T-helper 17 cell (primary cell): ENCODE measurements around the gene GARIN6. TPM values are rescaled to one million over a fixed set of nuclear protein-coding genes. Genes with fewer than 3 reads are reported as not detected.
"Not testable (repeated sequence)": the region's sequence is repeated elsewhere in the genome, so short reads cannot be mapped to it uniquely, and the experiment has no call there.

Source experiments
- ATAC-seq: fragments of 150-1000 bp; cut with Tn5 transposase; 2 replicates; pipeline ENCODE4 v1.10.0; 2021; ENCODE audit warnings: mild to moderate bottlenecking, moderate library complexity
- DNase-seq, 3 donors: peaks; one replicate each; pipeline versions ENCODE4 v3.0.0 to v3.0.0-alpha.2; 2020 to 2021
- H3K9me3 ChIP-seq: one replicate; pipeline ENCODE4 v1.7.0; 2013; ENCODE audit warnings: low read length, mild to moderate bottlenecking; ENCODE audit not compliant: control insufficient read depth, poor library complexity, severe bottlenecking
- H3K27ac Mint-ChIP-seq: one replicate; pipeline ENCODE4 v1.8.0; 2022; ENCODE audit warnings: mild to moderate bottlenecking, moderate library complexity, mixed read lengths
- H3K27me3 Mint-ChIP-seq: one replicate; pipeline ENCODE4 v1.8.0; 2022; ENCODE audit warnings: mixed read lengths
- H3K36me3 Mint-ChIP-seq: one replicate; pipeline ENCODE4 v1.8.0; 2022; ENCODE audit warnings: low read depth, mixed read lengths
- H3K4me1 Mint-ChIP-seq: one replicate; pipeline ENCODE4 v1.8.0; 2022; ENCODE audit warnings: mild to moderate bottlenecking, mixed read lengths
- H3K4me3 Mint-ChIP-seq: one replicate; pipeline ENCODE4 v1.8.0; 2022; ENCODE audit warnings: mild to moderate bottlenecking, moderate library complexity, mixed read lengths
- total RNA-seq, 4 donors: library from RNA in 2 of 4; stranded (reverse) in 2 of 4; gene quantifications; one replicate each; pipeline ENCODE4 v1.2.3 and lab custom pipeline; 2022 to 2026

Gene GARIN6
- not detected for total RNA-seq
- 0 reads per million in 2 donors for total RNA-seq (lab: John Stamatoyannopoulos, UW)

DNA sequence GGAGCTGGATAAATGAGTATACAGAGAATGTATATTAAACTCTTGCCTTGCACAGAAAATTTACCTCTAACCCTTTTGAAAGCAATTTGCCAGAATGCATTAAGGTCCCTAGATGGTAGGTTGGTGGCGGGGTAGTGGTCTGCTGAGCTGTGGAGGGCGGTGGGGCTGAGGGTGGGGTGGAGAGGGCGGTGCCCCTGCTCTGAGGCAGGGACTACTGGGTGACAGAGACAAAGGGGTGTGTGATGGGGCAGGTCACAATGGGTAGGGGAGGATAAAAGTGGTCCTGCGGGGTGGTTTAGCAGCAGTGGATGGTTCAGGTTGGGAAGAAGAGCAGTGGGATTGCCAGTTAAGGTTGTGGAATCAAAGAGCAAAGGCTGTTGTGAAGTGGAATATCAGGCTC, at the start of gene GARIN6:
GARIN6 (plus strand) TSS at position 301 of the 400 bp plus-strand sequence. CDS start 422 bp downstream, outside the sequence.
- ATAC-seq (no peak), DNase-seq (no peak)
- Mint-ChIP-seq H3K27ac (no peak within 1 kb of the TSS), H3K27me3 (no peaks in the 10 kb centered on the region), H3K4me1 (no peaks in the 10 kb centered on the region), H3K4me3 (no peak within 1 kb of the TSS), H3K36me3 (no peaks in the 10 kb centered on the region)
- H3K9me3 ChIP-seq = no peaks in the 10 kb centered on the region

DNA sequence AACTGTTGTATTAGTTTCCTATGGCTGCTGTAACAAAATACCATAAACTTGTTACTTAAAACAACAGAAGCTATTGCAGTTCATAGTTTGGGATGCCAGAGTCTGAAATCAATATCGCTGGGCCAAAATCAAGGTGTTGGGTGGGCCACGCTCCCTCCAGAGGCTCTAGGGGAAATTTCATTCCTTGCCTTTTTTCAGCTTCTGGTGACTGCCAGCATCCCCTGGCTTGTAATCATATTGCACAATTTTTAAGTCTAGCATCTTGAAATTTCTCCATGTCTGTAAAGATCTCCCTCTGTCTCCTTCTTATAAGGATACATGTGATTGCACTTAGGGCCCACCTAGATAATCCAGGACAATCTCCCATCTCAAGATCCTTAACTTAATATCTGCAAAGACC, 48.8 kb upstream of the GARIN6 start:
- Mint-ChIP-seq H3K4me3 (no peak overlapping the region), H3K27ac (no peak overlapping the region), H3K4me1 (no peaks in the 10 kb centered on the region), H3K36me3 (no peaks in the 10 kb centered on the region), H3K27me3 (no peaks in the 10 kb centered on the region)
- H3K9me3 ChIP-seq = no peaks in the 10 kb centered on the region
- DNase-seq (no peak), ATAC-seq (no peak)

DNA sequence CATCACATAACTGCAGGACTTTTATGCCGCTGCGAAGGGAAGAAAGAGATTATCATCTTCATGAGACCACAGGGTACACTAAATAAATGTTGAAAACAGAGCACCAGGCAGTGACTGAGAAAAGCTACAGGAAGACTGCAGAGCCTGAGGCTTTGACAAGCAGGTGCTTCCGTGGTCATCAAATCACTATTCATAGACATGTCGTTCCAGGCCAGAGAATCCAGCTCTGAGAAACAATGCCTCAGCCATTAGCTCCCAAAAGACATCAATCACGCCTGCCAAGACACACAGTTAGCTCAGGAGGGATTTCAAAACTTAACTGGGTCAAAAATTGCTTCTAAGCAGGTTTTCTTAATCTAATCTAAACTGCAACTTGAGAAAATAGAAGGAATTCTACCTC, 47.2 kb upstream of the GARIN6 start:
- Mint-ChIP-seq H3K36me3 (no peaks in the 10 kb centered on the region), H3K27ac (no peak overlapping the region)

DNA sequence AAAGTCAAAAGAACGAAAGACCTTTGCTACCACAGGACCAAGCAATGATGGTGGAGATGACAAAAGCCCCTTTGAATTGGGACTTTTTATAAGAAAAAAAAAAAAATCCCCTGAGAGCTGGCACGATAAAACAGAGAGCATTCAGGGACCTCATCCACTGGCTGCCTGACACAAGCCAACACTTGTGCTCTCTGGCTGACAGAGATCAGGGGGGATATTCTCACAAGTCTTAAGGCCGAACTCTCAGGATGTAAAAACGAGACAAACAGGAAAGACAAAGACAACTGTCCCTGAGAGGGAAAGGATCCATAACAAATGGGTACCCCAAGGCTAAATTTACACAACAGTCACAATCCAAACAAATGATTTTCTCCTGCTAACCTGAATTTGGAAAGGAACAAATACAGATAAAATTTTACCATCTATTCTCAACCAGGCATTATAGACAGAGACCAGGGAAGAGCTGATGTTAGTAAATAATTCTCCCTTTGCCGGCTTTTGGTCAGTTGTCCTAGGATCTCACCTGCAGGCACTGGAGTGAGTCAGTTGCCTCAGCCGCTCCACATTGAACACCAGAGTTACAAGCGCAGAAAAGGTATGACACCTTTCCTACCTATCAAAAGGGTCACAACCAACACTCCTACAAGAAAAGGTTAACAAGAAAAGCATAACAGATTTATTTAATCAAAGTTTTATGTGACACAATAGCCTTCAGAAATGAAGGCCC, 37.9 kb upstream of the GARIN6 start:
- ATAC-seq = no peak
- Mint-ChIP-seq H3K27ac (no peak overlapping the region), H3K27me3 (no peaks in the 10 kb centered on the region), H3K36me3 (no peaks in the 10 kb centered on the region), H3K4me1 (no peaks in the 10 kb centered on the region), H3K4me3 (no peak overlapping the region)
- no peaks in the 10 kb centered on the region for H3K9me3 ChIP-seq
- no peak for DNase-seq

More for the DNA sequence above, 47.2 kb upstream of the GARIN6 start:
- H3K4me1 Mint-ChIP-seq = no peaks in the 10 kb centered on the region
- DNase-seq (no peak), ATAC-seq (no peak)
- H3K9me3 ChIP-seq = no peaks in the 10 kb centered on the region
- H3K4me3 Mint-ChIP-seq = no peak overlapping the region
- H3K27me3 Mint-ChIP-seq = no peaks in the 10 kb centered on the region

DNA sequence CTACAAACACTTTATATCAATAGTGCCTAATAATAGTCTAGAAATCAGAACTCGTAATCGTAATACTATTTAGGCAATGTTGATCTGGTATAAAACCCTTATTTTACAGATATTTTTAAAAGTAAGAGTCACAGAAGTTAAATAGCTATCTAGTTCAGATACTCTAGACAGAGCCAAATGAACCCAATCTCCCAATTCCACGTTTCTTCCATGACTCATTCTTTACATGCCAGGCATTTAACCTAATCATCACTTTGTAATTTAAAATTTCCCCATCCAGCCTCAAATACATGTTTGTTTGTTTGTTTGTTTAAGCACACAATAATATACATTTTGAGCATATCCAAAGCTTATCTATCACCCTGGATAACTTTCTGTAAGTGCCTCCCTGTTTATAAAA, 36.4 kb upstream of the GARIN6 start:
- H3K27me3 Mint-ChIP-seq = no peaks in the 10 kb centered on the region
- DNase-seq (no peak), ATAC-seq (no peak)
- H3K4me1 Mint-ChIP-seq = no peaks in the 10 kb centered on the region
- no peaks in the 10 kb centered on the region for H3K9me3 ChIP-seq
- no peak overlapping the region for H3K27ac Mint-ChIP-seq
- no peak overlapping the region for H3K4me3 Mint-ChIP-seq
- H3K36me3 Mint-ChIP-seq = no peaks in the 10 kb centered on the region

DNA sequence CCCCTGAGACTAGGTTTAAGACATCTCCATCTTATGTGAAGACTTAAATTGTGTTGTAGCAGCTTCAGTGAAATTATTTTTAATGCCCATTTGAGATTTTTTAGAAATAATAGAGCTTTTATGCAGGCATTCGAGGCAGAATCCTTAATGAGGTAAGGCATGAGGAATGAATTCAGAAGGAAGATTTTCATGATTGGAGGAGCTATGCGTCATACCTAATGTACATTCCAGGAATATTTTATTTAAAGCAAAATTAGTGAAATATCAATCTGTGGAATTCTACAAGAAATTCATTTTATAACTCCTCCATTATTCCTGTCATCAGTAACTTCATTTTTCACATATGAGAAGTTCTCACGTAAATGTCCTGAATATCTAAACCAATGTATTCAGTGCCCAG, 36.0 kb upstream of the GARIN6 start:
- H3K4me3 Mint-ChIP-seq = no peak overlapping the region
- H3K4me1 Mint-ChIP-seq = no peaks in the 10 kb centered on the region
- DNase-seq (no peak), ATAC-seq (no peak)
- no peaks in the 10 kb centered on the region for H3K27me3 Mint-ChIP-seq
- no peaks in the 10 kb centered on the region for H3K9me3 ChIP-seq
- no peaks in the 10 kb centered on the region for H3K36me3 Mint-ChIP-seq
- no peak overlapping the region for H3K27ac Mint-ChIP-seq

DNA sequence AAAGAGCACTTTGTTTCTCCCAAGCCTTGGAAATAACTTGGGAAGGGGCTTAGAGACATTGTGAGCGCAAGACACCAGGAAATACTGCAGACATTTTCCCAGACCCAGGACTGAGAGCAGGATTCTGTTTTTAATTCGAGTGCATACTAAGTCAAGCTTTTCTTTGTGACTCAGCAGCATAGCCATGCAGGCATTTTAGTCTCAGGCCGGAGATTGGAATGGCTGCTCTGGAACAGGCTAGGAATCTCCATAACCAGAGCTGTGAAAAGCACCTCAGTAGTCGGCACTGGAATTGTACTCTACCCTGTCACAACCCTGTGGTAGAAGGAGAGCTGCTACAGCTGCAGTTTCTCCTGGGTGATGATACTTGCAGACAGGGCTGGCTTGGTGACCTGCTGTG, 28.9 kb upstream of the GARIN6 start:
- Mint-ChIP-seq H3K27me3 (no peaks in the 10 kb centered on the region), H3K36me3 (no peaks in the 10 kb centered on the region), H3K4me1 (no peaks in the 10 kb centered on the region), H3K27ac (no peak overlapping the region), H3K4me3 (no peak overlapping the region)
- DNase-seq (no peak), ATAC-seq (no peak)
- H3K9me3 ChIP-seq = no peaks in the 10 kb centered on the region

DNA sequence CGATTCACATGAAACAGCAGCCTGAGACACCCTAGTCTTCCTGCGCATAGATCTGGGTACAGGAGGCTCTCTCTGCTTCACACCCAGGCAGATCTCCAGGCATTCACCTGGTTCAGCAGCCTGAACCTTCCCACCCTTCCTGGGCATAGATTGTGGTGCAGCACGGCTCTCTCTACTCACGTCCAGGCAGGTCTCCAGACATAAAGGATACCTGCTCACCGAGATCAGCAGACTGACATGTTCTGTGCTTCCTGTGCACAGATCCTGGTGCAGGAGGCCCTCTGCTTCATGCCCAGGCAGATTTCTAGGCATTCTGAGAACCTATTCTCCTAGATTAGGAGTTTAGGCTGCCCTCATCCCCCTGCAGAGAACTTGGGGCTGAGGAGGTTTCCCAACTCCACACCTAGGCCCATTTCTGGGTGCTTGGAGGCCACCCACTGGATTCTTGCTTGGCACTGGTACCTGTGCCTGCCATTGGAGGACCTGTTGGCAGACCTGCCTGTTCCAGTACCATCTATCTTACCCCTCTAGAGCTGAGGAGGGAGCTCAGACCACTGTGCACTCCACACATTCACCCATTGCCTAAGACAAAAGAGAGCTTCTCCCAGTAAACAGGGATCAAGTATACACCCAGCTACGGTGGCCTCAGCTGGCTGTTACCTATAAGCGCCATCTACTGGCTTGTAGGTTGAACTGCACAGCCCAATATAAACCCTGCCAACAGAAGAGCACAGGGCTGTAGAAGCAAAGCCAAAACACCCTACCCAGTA, 28.0 kb upstream of the GARIN6 start:
- DNase-seq (no peak), ATAC-seq (no peak)
- H3K9me3 ChIP-seq = no peaks in the 10 kb centered on the region
- Mint-ChIP-seq H3K36me3 (no peaks in the 10 kb centered on the region), H3K4me1 (no peaks in the 10 kb centered on the region), H3K27me3 (no peaks in the 10 kb centered on the region), H3K4me3 (no peak overlapping the region), H3K27ac (no peak overlapping the region)

DNA sequence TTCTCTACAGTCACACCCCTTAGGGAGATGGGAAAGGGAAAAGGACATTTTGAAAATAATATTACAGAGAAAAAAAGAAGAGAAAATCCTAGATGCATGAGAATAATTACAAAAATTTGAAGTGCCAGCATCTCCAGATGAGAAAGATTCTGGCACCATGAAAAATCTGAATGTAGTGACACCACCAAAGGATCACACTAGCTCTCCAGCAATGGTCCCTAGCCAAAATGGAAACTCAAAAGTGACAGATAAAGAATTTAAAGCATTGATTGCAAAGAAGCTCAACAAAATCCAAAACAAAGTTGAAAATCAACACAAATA, 27.4 kb upstream of the GARIN6 start:
- Mint-ChIP-seq H3K36me3 (no peaks in the 10 kb centered on the region), H3K4me3 (no peak overlapping the region), H3K27me3 (no peaks in the 10 kb centered on the region), H3K27ac (no peak overlapping the region), H3K4me1 (no peaks in the 10 kb centered on the region)
- no peaks in the 10 kb centered on the region for H3K9me3 ChIP-seq
- ATAC-seq (no peak), DNase-seq (no peak)

DNA sequence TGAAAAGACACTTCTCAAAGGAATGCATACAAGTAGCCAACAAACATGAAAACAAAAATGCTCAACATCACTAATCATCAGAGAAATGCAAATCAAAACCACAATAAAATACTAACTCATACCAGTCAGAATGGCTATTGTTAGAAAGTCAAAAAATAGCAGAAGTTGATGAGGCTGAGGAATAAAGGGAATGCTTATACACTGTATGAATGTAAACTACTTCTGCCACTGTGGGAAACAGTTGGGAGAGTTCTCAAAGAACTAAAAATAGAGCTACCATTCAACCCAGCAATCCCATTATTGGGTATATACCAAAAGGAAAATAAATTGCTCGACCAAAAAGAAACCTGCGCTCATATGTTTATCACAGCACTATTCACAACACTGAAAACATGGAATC, 23.0 kb upstream of the GARIN6 start:
- ATAC-seq, H3K9me3 ChIP-seq, H3K27ac Mint-ChIP-seq, H3K36me3 Mint-ChIP-seq, DNase-seq, H3K27me3 Mint-ChIP-seq, H3K4me1 Mint-ChIP-seq, H3K4me3 Mint-ChIP-seq: not testable (repeated sequence)

DNA sequence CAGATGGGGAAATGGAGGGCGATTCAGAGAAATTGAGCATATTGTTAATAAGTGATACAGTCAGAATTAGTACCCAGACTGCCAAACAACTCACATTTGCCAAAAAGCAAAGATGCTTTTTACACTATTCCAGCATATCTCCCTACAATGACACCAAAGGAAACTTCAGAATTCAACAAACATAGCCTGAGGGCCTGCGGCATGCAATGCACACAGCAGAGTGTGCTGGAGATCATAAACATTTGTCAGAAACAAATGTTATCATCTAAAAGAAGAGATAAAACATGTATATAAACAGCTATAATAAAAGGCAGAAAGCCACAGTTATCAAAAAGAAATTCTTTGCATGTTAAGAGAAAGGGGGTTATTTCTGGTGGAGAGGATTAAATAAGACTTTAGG, 20.1 kb upstream of the GARIN6 start:
- ATAC-seq (no peak), DNase-seq (no peak)
- no peaks in the 10 kb centered on the region for H3K9me3 ChIP-seq
- H3K4me1 Mint-ChIP-seq = no peaks in the 10 kb centered on the region
- H3K27ac Mint-ChIP-seq = no peak overlapping the region
- H3K4me3 Mint-ChIP-seq = no peak overlapping the region
- H3K27me3 Mint-ChIP-seq = no peaks in the 10 kb centered on the region
- no peaks in the 10 kb centered on the region for H3K36me3 Mint-ChIP-seq

DNA sequence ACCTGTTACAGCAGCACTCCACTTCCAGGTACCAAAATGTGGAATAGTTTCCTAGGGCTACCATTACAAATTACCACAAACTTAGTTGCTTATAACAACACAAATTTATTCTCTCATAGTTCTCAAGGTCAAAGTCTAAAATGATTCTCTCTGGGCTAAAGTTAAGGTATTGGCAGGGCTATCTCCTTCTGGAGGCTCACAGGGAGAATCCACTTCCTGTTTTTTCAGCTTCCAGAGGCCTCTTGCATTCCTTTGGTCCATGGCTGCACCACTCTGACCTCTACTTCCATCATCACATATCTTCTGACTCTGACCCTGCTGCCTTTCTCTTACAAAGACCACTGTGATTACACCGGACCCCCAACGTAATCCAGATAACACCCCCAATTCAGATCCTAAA, 2.9 kb upstream of the GARIN6 start:
- Mint-ChIP-seq H3K27me3 (no peaks in the 10 kb centered on the region), H3K36me3 (no peaks in the 10 kb centered on the region), H3K4me1 (no peaks in the 10 kb centered on the region), H3K4me3 (no peak overlapping the region), H3K27ac (no peak overlapping the region)
- DNase-seq (no peak), ATAC-seq (no peak)
- no peaks in the 10 kb centered on the region for H3K9me3 ChIP-seq

DNA sequence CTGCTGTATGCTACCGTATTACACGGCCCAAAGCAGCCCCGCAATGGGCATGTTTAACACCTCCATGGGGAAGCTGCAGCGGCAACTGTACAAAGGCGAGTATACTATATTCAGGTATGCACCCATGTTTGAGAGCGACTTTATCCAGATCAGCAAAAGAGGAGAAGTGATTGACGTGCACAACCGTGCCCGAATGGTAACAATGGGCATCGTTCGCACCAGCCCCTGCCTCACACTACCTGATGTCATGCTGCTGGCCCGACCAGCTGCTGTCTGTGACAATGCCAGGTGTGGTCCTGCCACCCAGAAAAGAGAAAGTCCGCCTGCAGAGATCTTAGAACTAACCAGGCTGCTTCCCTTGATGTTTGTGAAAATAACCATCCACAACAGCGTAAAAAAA, 630 bp downstream of the GARIN6 start:
- Mint-ChIP-seq H3K4me1 (no peaks in the 10 kb centered on the region), H3K27ac (no peak overlapping the region), H3K4me3 (no peak overlapping the region), H3K36me3 (no peaks in the 10 kb centered on the region), H3K27me3 (no peaks in the 10 kb centered on the region)
- H3K9me3 ChIP-seq = no peaks in the 10 kb centered on the region
- no peak for ATAC-seq
- no peak for DNase-seq

DNA sequence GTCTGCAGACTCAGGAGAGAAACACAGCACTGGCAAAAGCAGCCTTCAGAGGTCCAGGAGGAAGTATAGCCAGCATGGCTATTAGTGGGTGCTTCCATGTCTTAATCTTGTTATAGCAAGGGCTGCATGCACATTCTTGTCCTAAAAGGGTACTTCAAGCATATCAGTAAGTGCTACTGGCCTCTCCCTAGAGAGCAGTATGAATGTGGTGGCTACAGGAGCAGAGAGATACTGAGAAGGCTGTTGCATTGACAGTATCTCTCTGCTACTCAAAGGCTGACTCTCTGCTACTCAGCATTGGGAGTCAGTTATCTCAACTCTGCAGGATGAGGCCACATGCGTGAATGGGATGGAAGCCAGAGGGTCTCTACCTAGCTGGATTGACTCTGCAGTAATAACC, 2.0 kb downstream of the GARIN6 start:
- ATAC-seq (no peak), DNase-seq (no peak)
- Mint-ChIP-seq H3K27me3 (no peaks in the 10 kb centered on the region), H3K36me3 (no peaks in the 10 kb centered on the region), H3K4me3 (no peak overlapping the region), H3K27ac (no peak overlapping the region), H3K4me1 (no peaks in the 10 kb centered on the region)
- H3K9me3 ChIP-seq = no peaks in the 10 kb centered on the region
